GM18951 (cell line): ENCODE measurements around the gene MED12.

Experiments used
- POLR2A ChIP-seq: IDR thresholded peaks from 4 replicates; pipeline ENCODE4 v1.6.1; 2011; ENCODE audit warnings: mild to moderate bottlenecking; ENCODE audit not compliant: insufficient read length, insufficient read depth; ENCODE audit errors: extremely low read depth
- in situ Hi-C: fragments of 300-500 bp; cut with MboI; formaldehyde crosslinking; loops from one replicate; pipeline ENCODE4 v1.12.0; 2022; ENCODE audit warnings: low sequenced_read_pairs, mixed read lengths, inconsistent platforms; ENCODE audit not compliant: unreplicated experiment

Gene MED12

DNA sequence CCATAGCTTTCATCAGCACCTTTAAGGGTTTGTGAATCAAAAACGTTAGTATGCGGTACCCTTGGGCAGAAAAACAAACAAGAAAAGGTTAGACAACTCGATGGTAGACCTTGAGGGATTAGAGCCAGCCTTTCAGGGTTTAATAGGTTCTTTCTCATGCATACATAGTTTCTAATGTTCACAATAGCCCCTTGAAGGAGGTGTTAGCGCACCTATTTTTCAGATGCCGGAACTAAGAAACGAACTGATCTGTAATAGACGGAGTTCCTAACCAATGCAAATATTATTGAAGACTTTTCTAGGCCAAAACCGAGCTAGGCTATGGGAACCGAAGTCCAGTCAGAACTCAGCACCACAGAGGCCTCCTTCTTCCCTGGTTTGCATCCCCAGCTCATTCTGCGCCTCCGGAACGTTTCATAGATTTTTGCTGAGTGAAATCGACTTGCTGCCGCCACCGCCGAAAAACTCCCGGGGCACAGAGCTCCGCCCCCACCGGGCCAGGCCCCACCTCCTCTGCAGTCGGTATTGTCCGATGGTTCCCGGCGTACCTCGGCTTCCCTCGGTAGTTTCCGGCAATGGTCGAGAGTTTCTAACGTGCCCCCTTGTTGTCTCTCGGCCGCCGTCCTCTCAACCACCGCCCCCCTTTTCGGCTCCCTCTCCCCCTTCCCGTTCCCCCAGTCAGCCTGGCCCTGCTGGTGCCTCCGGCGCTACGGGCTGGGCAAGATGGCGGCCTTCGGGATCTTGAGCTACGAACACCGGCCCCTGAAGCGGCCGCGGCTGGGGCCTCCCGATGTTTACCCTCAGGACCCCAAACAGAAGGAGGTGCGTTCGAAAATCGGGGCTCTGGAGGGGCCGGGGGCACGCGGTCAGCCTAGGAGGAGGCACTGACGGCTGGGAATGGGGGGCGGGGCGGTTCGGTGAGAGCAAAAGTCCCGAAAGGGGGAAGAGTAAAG is at the start of gene MED12:
TSS of gene MED12 (plus strand) at position 565 of the 953 bp plus-strand sequence. CDS start at position 724, 159 bp downstream.
- in situ Hi-C loops = no loop called here
- TF ChIP-seq POLR2A = peak; percentile 70

DNA sequence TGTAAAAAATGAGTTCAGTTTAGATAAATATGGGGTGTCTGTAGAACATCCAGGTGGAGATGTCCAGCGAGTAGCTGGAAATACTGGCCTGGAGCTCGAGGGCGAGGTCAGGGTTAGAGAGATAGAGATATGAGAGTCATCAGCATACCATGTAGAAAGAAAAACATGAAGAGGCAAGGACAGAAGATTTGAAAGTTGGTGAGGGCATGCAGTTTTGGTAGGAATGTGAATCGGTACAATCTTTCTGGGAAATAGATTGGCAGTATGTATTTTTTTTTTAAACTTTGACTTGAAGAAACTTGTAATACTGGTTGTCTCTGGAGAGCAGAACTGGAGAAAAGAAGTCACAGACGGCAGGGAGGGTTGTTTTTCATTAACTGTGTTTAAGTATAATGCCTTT is 47.9 kb upstream of the MED12 start:
- no peak for TF ChIP-seq POLR2A
- in situ Hi-C loops = no loop called here

GRCh38 chrX:71081330-71082123 is 36.9 kb upstream of the MED12 start:
- no peak for TF ChIP-seq POLR2A
- in situ Hi-C loops = no loop called here

- no peak for TF ChIP-seq POLR2A
- in situ Hi-C loops = no loop called here
These were observed 36.2 kb upstream of the MED12 start for GRCh38 chrX:71082124-71082647.

DNA sequence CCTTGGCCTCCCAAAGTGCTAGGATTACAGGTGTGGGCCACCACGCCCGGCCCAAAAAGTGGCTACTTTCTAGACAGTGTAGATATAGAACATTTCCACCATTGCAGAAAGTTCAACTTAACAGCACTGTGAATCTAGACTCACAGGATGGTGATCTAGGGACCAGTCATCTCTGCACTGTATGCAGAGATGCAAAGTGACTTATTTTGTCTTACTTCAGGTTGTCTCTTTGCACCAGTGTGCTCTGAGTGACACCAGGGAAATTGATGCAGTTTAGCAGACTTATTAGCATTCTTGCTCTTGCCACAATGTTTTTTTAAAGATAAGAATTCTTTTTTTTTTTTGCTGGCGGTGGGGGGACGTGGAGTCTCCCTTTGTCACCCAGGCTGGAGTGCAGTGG is 35.6 kb upstream of the MED12 start:
- in situ Hi-C loops = no loop called here
- TF ChIP-seq POLR2A = no peak

GRCh38 chrX:71085900-71086299 is 32.5 kb upstream of the MED12 start:
- in situ Hi-C loops = no loop called here
- TF ChIP-seq POLR2A = no peak

DNA sequence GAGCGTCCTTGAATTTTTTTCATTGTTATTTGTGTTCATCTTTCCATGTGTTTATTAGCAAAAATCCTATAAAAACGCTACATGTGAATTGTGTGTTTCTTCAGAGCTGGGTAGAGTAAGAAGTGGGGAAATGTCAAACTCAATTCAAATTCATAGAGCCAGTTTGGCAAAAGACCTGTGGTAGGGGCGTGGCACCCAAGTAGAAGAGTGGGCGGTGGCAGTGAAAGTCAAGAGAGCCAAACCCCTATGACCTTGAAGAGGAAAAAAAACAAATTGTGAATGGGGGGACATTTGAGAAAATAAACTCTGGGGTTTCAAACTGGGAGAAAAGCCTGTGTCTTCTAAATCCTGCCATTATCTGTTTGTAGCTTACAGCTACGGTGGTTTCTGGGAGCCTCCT is 27.1 kb upstream of the MED12 start:
- no peak for TF ChIP-seq POLR2A
- in situ Hi-C loops = no loop called here

- in situ Hi-C loops = no loop called here
- TF ChIP-seq POLR2A = no peak
These were observed 23.4 kb upstream of the MED12 start for GRCh38 chrX:71095033-71095432.

GRCh38 chrX:71095555-71095980 is 22.8 kb upstream of the MED12 start, which contains the start of gene FOXO4:
FOXO4 (plus strand) TSS chrX:71095851; CDS start chrX:71096529, 678 bp downstream.
- peak; percentile 57 for TF ChIP-seq POLR2A
- in situ Hi-C loops = no loop called here

DNA sequence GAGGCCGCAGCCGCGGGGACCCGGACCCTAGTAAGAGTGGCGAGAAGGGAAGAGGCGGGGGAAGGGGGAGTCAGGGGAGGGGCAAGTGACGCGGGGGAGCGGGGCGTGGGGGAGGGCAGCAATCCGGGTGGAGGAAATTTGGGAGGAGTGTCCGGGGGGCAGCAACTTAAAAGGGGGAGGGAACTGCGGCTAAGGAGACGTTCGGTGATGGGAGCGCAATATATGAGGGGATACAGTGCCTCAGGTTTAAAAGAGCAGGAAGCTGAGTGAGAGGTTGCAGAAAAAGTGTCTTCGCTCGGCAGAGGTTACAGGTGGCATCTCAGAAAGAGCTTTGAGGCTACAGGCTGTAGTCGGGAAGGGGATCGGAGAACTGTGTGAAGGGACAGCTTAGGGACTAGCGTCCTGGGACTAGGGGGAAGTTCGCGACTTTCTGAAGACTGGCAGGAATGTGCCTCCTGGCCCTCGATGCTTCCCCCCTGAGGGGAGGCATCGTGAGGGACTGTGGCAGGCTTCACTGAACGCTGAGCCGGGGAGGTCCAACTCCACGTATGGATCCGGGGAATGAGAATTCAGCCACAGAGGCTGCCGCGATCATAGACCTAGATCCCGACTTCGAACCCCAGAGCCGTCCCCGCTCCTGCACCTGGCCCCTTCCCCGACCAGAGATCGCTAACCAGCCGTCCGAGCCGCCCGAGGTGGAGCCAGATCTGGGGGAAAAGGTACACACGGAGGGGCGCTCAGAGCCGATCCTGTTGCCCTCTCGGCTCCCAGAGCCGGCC is 22.2 kb upstream of the MED12 start:
- in situ Hi-C loops = no loop called here
- TF ChIP-seq POLR2A = no peak

GRCh38 chrX:71096760-71097032 is 21.7 kb upstream of the MED12 start:
- no peak for TF ChIP-seq POLR2A
- in situ Hi-C loops = no loop called here

DNA sequence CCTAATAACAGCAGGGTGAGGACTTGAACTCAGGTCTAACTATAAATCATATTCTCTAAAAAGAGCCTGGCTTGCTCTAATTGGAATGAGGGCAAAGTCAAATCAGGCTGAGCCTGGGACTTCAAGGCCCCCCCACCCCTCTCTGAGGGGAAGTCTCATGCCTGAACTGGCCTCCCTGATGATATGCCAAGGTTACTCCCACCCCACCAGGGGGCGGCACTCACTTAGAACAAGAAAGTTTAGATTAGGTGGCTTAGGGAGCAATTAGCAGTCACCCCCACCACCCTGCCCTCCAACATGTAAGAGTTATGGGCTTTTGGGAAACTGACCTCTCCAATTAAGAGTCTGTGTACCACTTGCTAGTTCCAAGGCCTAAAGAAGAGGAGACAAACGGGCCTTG is 20.1 kb upstream of the MED12 start:
- no peak for TF ChIP-seq POLR2A
- in situ Hi-C loops = no loop called here

- no peak for TF ChIP-seq POLR2A
- in situ Hi-C loops = no loop called here
These were observed 19.4 kb upstream of the MED12 start for GRCh38 chrX:71098951-71099506.

DNA sequence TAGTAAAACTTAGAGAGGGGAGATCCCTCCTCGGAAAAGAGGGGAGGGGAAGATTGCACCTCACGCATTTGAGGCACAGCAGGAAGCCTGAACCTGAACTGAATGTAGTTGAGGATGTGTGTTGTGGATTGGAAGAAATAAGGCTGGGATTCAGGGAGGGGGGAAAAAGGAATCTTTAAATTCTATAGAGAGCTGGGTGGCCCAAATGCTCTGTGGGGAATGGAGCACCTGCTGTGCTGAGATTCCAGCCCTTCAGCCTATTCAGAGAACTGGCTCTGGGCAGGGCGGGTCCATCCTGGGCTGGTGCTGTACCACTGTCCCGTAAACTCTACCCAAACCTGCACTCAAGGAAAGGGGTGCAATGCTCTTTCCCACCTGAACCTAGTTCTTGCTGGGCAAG is 18.7 kb upstream of the MED12 start:
- in situ Hi-C loops = no loop called here
- no peak for TF ChIP-seq POLR2A
